Pancreas (tissue), 10 donors: Measurements from ENCODE around the gene STARD8. TPM values are rescaled to one million over a fixed set of nuclear protein-coding genes. Genes with fewer than 3 reads are reported as not detected.

Experiments
- ATAC-seq, 4 donors: fragments of 200-7000 bp; cut with Tn5 transposase; one replicate each; pipeline versions ENCODE4 v1.8.0 to v1.9.1; 2020; ENCODE audit warnings: mild to moderate bottlenecking in 4 of 4, moderate library complexity in 4 of 4
- DNase-seq, 6 donors: peaks; one replicate each; pipeline ENCODE4 v3.0.0-alpha.2; 2020
- FAIRE-seq: peaks from 2 replicates; lab custom pipeline; 2012; peaks lifted over from hg19 to GRCh38; lab: Jason Lieb, UNC
- H3K27ac ChIP-seq, 4 donors: fragments of 200-600 bp; sonication (generic); 1 replicate in 3 of 4; 2 replicates in 1 of 4; pipeline versions ENCODE4 v1.5.0 to v1.8.0; 2020
- H3K27me3 ChIP-seq, 4 donors: fragments of 200-600 bp; one replicate each; pipeline ENCODE4 v1.8.0; 2021
- H3K36me3 ChIP-seq, 3 donors: fragments of 200-600 bp; sonication (generic) in 1 of 3; one replicate each; pipeline versions ENCODE4 v1.5.0 to v1.8.0; 2020 to 2021
- H3K4me1 ChIP-seq, 3 donors: fragments of 200-600 bp; one replicate each; pipeline ENCODE4 v1.8.0; 2021
- H3K4me3 ChIP-seq, 4 donors: fragments of 200-600 bp; sonication (generic) in 2 of 4; one replicate each; pipeline versions ENCODE4 v1.5.0 to v1.8.0; 2020 to 2021
- H3K9me3 ChIP-seq, 4 donors: fragments of 200-600 bp; one replicate each; pipeline ENCODE4 v1.8.0; 2021
- CTCF ChIP-seq, 4 donors: fragments of 200-600 bp; sonication (generic) in 3 of 4; IDR thresholded peaks; one replicate each; pipeline versions ENCODE4 v1.5.0 to v1.8.0; 2021; ENCODE audit warnings: antibody characterized with exemption in 4 of 4
- WGBS, 2 donors: extraction: QIAGEN DNeasy Blood & Tissue Kit; methylation state at CpG; one replicate each; pipeline ENCODE4 v1.1.7; 2013; 5-methylcytosine and 5-hydroxymethylcytosine counted together
- intact Hi-C, 3 donors: fragments of 100-400 bp; cut with DNase I; formaldehyde crosslinking; loops; one replicate each; pipeline versions ENCODE4 v1.11.1 to v1.14.2; 2022
- polyA plus RNA-seq, 2 donors: library from polyadenylated mRNA; stranded (reverse); fragments of 200-250 nt; gene quantifications; one replicate each; pipeline ENCODE4 v1.2.3, GENCODE V29; 2013
- total RNA-seq, 6 donors: library from RNA; stranded (reverse); fragmentation: NEBNext Ultra II Directional in 4 of 6; extraction: Animal tissue kit (Norgen Biotek cat#: 25700) in 4 of 6; gene quantifications; one replicate each; pipeline versions ENCODE4 v1.2.1 to v1.2.4, GENCODE V29; 2021 to 2023
- donor health status: healthy with polysubstance abuse.
- donor health status: DM: no; HTN: no; CAD: no; lungs with moderate emphysema.
- donor health status: DM: no; HTN: no; CAD: no.
- donor health status: control.
- donor health status: control.
- donor health status: Bipolar disorder and iron deficiency.
- donor health status: DM: yes; HTN: yes; CAD: no.
- donor health status: DM: no; HTN: no; CAD: no.
- donor health status: DM: no; HTN: no; CAD: no.
- donor health status: DM: yes; HTN: yes; CAD: no.

The STARD8 gene
- total and polyA plus RNA-seq, 8 donors, result 2.3 to 3.7 (median 2.9) TPM

DNA sequence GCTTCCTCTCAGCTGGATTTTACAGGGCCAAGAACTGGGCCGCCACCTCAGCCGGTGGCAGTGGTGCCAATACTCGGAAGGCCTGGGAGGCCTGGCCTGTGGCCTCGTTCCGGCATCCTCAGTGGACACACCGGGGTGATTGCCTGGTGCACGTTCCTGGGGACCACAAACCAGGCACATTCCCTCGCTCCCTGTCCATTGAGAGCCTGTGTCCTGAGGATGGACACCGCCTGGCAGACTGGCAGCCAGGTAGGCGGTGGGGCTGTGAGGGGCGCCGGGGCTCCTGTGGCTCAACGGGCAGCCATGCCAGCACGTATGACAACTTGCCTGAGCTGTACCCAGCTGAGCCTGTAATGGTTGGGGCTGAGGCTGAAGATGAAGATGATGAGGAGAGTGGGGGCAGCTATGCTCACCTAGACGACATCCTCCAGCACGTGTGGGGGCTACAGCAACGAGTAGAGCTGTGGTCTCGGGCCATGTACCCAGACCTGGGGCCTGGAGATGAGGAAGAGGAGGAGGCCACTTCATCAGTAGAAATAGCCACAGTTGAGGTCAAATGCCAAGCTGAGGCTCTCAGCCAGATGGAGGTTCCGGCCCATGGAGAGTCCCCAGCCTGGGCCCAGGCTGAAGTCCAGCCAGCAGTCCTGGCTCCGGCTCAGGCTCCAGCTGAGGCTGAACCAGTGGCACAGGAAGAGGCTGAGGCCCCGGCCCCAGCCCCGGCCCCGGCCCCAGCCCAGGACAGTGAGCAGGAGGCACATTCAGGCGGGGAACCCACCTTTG lies 70.4 kb downstream of the STARD8 start:
- no peak for DNase-seq
- no peaks in the 10 kb centered on the region for H3K9me3 ChIP-seq

DNA sequence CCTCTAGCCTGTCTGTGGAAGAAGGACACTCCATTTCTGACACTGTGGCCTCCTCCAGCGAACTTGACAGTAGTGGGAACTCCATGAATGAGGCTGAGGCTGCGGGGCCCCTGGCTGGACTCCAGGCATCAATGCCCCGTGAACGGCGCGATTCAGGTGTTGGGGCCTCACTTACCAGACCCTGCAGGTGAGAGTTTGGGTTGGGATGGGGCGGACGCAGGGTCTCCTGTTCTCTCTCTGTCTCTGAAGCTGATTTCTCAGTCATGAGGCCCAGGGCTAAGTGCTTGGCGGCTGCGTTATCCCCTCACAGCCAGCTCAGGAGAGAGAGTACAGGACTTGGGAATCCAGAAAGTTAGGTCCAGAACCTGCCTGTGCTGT lies 71.0 kb downstream of the STARD8 start:
- intact Hi-C loops, result no loop called here
- Histone ChIP-seq H3K4me1 (no peaks in the 10 kb centered on the region), H3K4me3 (no peak overlapping the region), H3K27ac (no peak overlapping the region), H3K27me3 (no peaks in the 10 kb centered on the region), H3K9me3 (no peaks in the 10 kb centered on the region), H3K36me3 (no peaks in the 10 kb centered on the region)
- 86 to 96% methylated on average over 10 of the region's 10 CpGs for WGBS, 2 donors
- DNase-seq, result no peak
- no peak for ATAC-seq
- FAIRE-seq, result no peak
- TF ChIP-seq CTCF (IDR thresholded peaks at IDR 0.05), result no peak

More for the DNA sequence above, 70.4 kb downstream of the STARD8 start:
- no peak overlapping the region for H3K4me3 ChIP-seq
- intact Hi-C loops, result no loop called here
- H3K27me3 ChIP-seq, result no peaks in the 10 kb centered on the region
- no peak overlapping the region for H3K27ac ChIP-seq
- WGBS, 2 donors, result 90 to 93% methylated on average over 23 to 24 of the region's 24 CpGs
- no peaks in the 10 kb centered on the region for H3K36me3 ChIP-seq
- FAIRE-seq, result no peak
- H3K4me1 ChIP-seq, result no peaks in the 10 kb centered on the region
- no peak for TF ChIP-seq CTCF (IDR thresholded peaks at IDR 0.05)
- ATAC-seq, result no peak

GRCh38 chrX:68719181-68719903 lies 71.9 kb downstream of the STARD8 start:
- no peak for TF ChIP-seq CTCF (IDR thresholded peaks at IDR 0.05)
- Histone ChIP-seq H3K4me1 (no peaks in the 10 kb centered on the region), H3K36me3 (no peaks in the 10 kb centered on the region), H3K27ac (no peak overlapping the region), H3K9me3 (no peaks in the 10 kb centered on the region), H3K27me3 (no peaks in the 10 kb centered on the region), H3K4me3 (no peak overlapping the region)
- DNase-seq (no peak), ATAC-seq (no peak), FAIRE-seq (no peak)
- intact Hi-C loops, result no loop called here
- WGBS, 2 donors, result 79 to 90% methylated on average over 14 of the region's 14 CpGs

- intact Hi-C loops, result no loop called here
These were observed 72.6 kb downstream of the STARD8 start for GRCh38 chrX:68719904-68720614.

More at GRCh38 chrX:68719904-68720614, 72.6 kb downstream of the STARD8 start:
- no peak for FAIRE-seq
- H3K9me3 ChIP-seq, result no peaks in the 10 kb centered on the region
- peak in 2 of 4 donors; percentile 11 to 47 for ATAC-seq
- no peaks in the 10 kb centered on the region for H3K27me3 ChIP-seq
- WGBS, 2 donors, result 80 to 90% methylated on average over 11 of the region's 11 CpGs
- H3K27ac ChIP-seq, result no peak overlapping the region
- DNase-seq, result no peak
- TF ChIP-seq CTCF (IDR thresholded peaks at IDR 0.05), result no peak
- H3K4me1 ChIP-seq, result no peaks in the 10 kb centered on the region
- H3K36me3 ChIP-seq, result no peaks in the 10 kb centered on the region
- no peak overlapping the region for H3K4me3 ChIP-seq
